GM12878 (cell line): ENCODE measurements around the gene IFNGR2. TPM values are rescaled to one million over a fixed set of nuclear protein-coding genes. Genes with fewer than 3 reads are reported as not detected.

Experiments used
- ATAC-seq: fragments of 200-7000 bp; cut with Tn5 transposase; 3 replicates; pipeline ENCODE4 v1.9.1; 2020; ENCODE audit warnings: mild to moderate bottlenecking, moderate library complexity
- BruUV-seq: library from RNA; stranded (reverse); fragments of 400-500 nt; replicated peaks from 2 replicates; lab custom pipeline; 2021; lab: Mats Ljungman, UMichigan
- CTCF ChIA-PET: fragments of 300-600 bp; sonication (Branson Sonifier 250); formaldehyde crosslinking; extraction: SDS; loops from one replicate; lab custom pipeline; 2021; ENCODE audit warnings: inconsistent platforms; lab: Yijun Ruan, JAX
- POLR2A ChIA-PET: fragments of 350-600 bp; formaldehyde crosslinking; extraction: SDS; loops from one replicate; lab custom pipeline; 2021; ENCODE audit warnings: inconsistent platforms; lab: Charles Lee
- RAD21 ChIA-PET: fragments of 300-600 bp; sonication (Branson Sonifier 250); formaldehyde crosslinking; loops from one replicate; lab custom pipeline; 2023; ENCODE audit warnings: antibody characterized with exemption; ENCODE audit not compliant: unreplicated experiment; lab: Charles Lee
- SMC1A ChIA-PET: fragments of 300-600 bp; sonication (Branson Sonifier 250); formaldehyde crosslinking; loops from one replicate; lab custom pipeline; 2023; ENCODE audit not compliant: unreplicated experiment, uncharacterized antibody; lab: Charles Lee
- DNase-seq: peaks from one replicate; pipeline ENCODE4 v3.0.0-alpha.2; 2011; ENCODE audit warnings: low read depth, low spot score
- FAIRE-seq: peaks from 3 replicates; lab custom pipeline; 2011; peaks lifted over from hg19 to GRCh38; lab: Jason Lieb, UNC
- H2AFZ ChIP-seq: 2 replicates; pipeline ENCODE4 v1.6.0; 2011; ENCODE audit warnings: low read depth, low read length, control low read depth; ENCODE audit not compliant: control insufficient read depth
- H3K27ac ChIP-seq: 2 replicates; pipeline ENCODE4 v1.5.1; 2011; ENCODE audit warnings: control low read depth; ENCODE audit not compliant: control insufficient read depth, insufficient read depth
- H3K27me3 ChIP-seq, 2 experiments: replicated peaks in 1 of 2; 2 replicates each; pipeline versions ENCODE4 v1.6.0 to v1.6.1; 2011; ENCODE audit warnings: low read length in 1 of 2; ENCODE audit not compliant: control insufficient read depth in 2 of 2, insufficient read depth in 2 of 2
- H3K36me3 ChIP-seq, 2 experiments: 2 replicates each; pipeline ENCODE4 v1.5.1; 2011; ENCODE audit warnings: low read length in 1 of 2; ENCODE audit not compliant: control insufficient read depth in 2 of 2, insufficient read depth in 2 of 2
- H3K4me1 ChIP-seq: 2 replicates; pipeline ENCODE4 v1.6.1; 2011; ENCODE audit warnings: mild to moderate bottlenecking, low read length, moderate library complexity, mixed read lengths; ENCODE audit not compliant: control insufficient read depth, insufficient read depth
- H3K4me2 ChIP-seq: 2 replicates; pipeline ENCODE4 v1.6.0; 2011; ENCODE audit warnings: control low read depth; ENCODE audit not compliant: control insufficient read depth, insufficient read depth
- H3K4me3 ChIP-seq: fragments of 200-600 bp; sonication (generic); 2 replicates; pipeline ENCODE4 v1.5.1; 2016
- H3K79me2 ChIP-seq: 2 replicates; pipeline ENCODE4 v1.6.0; 2011; ENCODE audit warnings: low read length; ENCODE audit not compliant: control insufficient read depth, insufficient read depth
- H3K9ac ChIP-seq: 2 replicates; pipeline ENCODE4 v1.8.0; 2011; ENCODE audit warnings: low read length, control low read depth, mixed read lengths; ENCODE audit not compliant: control insufficient read depth, insufficient read depth
- H3K9me3 ChIP-seq: replicated peaks from 3 replicates; pipeline ENCODE4 v1.5.1; 2011; ENCODE audit warnings: mild to moderate bottlenecking, low read length; ENCODE audit not compliant: control insufficient read depth, insufficient read depth
- H4K20me1 ChIP-seq: 2 replicates; pipeline ENCODE4 v1.6.0; 2011; ENCODE audit not compliant: control insufficient read depth, insufficient read depth
- CHD1 ChIP-seq: IDR thresholded peaks from 2 replicates; pipeline ENCODE4 v1.6.1; 2012; ENCODE audit warnings: low read depth, low read length, improper control_type of control experiment
- CHD2 ChIP-seq: IDR thresholded peaks from 2 replicates; pipeline ENCODE4 v1.6.1; 2011; ENCODE audit warnings: low read depth, low read length, improper control_type of control experiment, borderline replicate concordance
- KDM1A ChIP-seq: fragments of 200-600 bp; sonication (generic); IDR thresholded peaks from 2 replicates; pipeline ENCODE4 v1.6.1; 2016; ENCODE audit warnings: borderline replicate concordance
- MYC ChIP-seq: IDR thresholded peaks from 2 replicates; pipeline ENCODE4 v1.6.1; 2011; ENCODE audit warnings: mild to moderate bottlenecking, low read length, moderate library complexity, inconsistent platforms; ENCODE audit not compliant: insufficient read depth, insufficient replicate concordance, insufficient read length, severe bottlenecking
- RBBP5 ChIP-seq: fragments of 200-600 bp; sonication (generic); conservative IDR thresholded peaks from 2 replicates; pipeline ENCODE4 v1.6.1; 2016
- SMAD1 ChIP-seq: fragments of 450-650 bp; IDR thresholded peaks from 2 replicates; pipeline ENCODE4 v1.6.1; 2018; ENCODE audit warnings: mild to moderate bottlenecking, low read depth; ENCODE audit not compliant: partially characterized antibody
- SMARCA5 ChIP-seq: fragments of 450-650 bp; IDR thresholded peaks from 2 replicates; pipeline ENCODE4 v1.6.1; 2017; ENCODE audit warnings: mild to moderate bottlenecking
- ZSCAN29 ChIP-seq: fragments of 450-650 bp; IDR thresholded peaks from 2 replicates; pipeline ENCODE4 v1.6.1; 2017; ENCODE audit warnings: mild to moderate bottlenecking, moderate library complexity
- ZZZ3 ChIP-seq: IDR thresholded peaks from 2 replicates; pipeline ENCODE4 v1.6.1; 2011; ENCODE audit warnings: low read depth; ENCODE audit not compliant: control insufficient read depth, insufficient read length
- WGBS: methylation state at CpG from one replicate; pipeline ENCODE4 v1.1.6; 2016; ENCODE audit warnings: low lambda C conversion rate; ENCODE audit not compliant: insufficient replicate concordance, insufficient coverage; ENCODE audit errors: missing lambda C conversion rate; 5-methylcytosine and 5-hydroxymethylcytosine counted together
- in situ Hi-C: fragments of 300-500 bp; cut with MboI; formaldehyde crosslinking; loops from 9 replicates; pipeline ENCODE4 v1.14.3; 2018; ENCODE audit warnings: mixed read lengths
- intact Hi-C: fragments of 100-400 bp; cut with micrococcal nuclease; formaldehyde crosslinking; loops from one replicate; pipeline ENCODE4 v1.14.2; 2022; ENCODE audit not compliant: unreplicated experiment
- polyA plus RNA-seq, 11 experiments: library from polyadenylated mRNA; depleted of rRNA in 4 of 11; unstranded in 6 of 11; stranded (reverse) in 5 of 11; fragments of >200 nt; fragmentation: Nextera tagmentation in 4 of 11; fragmentation: Illumina TruSeq in 1 of 11; extraction: Ambion mirVana in 4 of 11; extraction: Trizol in 1 of 11; gene quantifications; 1 replicate in 1 of 11; 2 replicates in 10 of 11; pipeline versions ENCODE4 v1.2.1 to v1.2.3, GENCODE V29; 2011 to 2016; ENCODE audit warnings: inconsistent platforms in 2 of 11, missing spikeins in 2 of 11, low read depth in 1 of 11
- total RNA-seq, 4 experiments: library from RNA; depleted of rRNA in 3 of 4; stranded (reverse); fragments of >200 nt in 3 of 4; fragmentation: Illumina TruSeq in 1 of 4; extraction: Trizol in 1 of 4; gene quantifications; 2 replicates each; pipeline versions ENCODE4 v1.2.1 to v1.2.3, GENCODE V29; 2013 to 2021
- TF ChIP-seq, protein P1 (sequence below): fragments of 450-650 bp; IDR thresholded peaks from 2 replicates; pipeline ENCODE4 v1.6.1; 2017; ENCODE audit warnings: borderline replicate concordance

Gene IFNGR2
- total and polyA plus RNA-seq, 10 of the 15 experiments (the other 5 are each of a cell fraction or from before 2014, with no cell fraction given): 23.6 to 98.8 (median 77.0) TPM

DNA sequence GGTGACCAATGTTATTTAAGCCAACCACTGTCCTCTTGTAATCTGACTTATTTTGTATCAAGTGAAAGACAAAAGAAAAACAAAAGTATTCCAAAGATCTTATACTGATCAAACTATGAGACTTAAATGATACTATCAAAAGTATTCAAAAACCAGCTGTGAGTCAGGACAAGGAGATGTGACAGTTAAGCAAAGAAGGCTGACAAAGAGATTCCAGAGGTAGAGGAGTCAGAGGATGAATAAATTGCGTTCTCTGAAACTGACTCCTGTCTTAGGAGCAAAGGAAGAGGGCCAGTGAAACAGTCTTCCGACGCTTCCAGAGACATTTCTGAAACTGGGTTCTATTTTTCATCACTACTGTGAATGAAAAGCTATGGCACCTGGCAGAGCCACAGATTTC is 55.6 kb downstream of the IFNGR2 start:
- in situ Hi-C loops: no loop called here
- 98% methylated on average over 3 of the region's 3 CpGs for WGBS
- Histone ChIP-seq H2AFZ (no peak overlapping the region), H3K27me3 (no peaks in the 10 kb centered on the region), H3K36me3 (peaks cover 0 to 10% of the 10 kb centered on the region in 2 experiments; a peak in 3 of 4 replicates), H3K79me2 (no peaks in the 10 kb centered on the region), H3K4me3 (no peak overlapping the region), H3K4me2 (no peak overlapping the region), H3K4me1 (no peaks in the 10 kb centered on the region), H3K27ac (no peak overlapping the region), H3K9ac (no peak overlapping the region), H3K9me3 (no peaks in the 10 kb centered on the region), H4K20me1 (no peaks in the 10 kb centered on the region)
- ATAC-seq: no peak
- BruUV-seq: no TSS peak
- intact Hi-C loops: no loop called here
- TF ChIP-seq, protein P1, sequence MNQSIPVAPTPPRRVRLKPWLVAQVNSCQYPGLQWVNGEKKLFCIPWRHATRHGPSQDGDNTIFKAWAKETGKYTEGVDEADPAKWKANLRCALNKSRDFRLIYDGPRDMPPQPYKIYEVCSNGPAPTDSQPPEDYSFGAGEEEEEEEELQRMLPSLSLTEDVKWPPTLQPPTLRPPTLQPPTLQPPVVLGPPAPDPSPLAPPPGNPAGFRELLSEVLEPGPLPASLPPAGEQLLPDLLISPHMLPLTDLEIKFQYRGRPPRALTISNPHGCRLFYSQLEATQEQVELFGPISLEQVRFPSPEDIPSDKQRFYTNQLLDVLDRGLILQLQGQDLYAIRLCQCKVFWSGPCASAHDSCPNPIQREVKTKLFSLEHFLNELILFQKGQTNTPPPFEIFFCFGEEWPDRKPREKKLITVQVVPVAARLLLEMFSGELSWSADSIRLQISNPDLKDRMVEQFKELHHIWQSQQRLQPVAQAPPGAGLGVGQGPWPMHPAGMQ: no peak
- TF ChIP-seq SMARCA5: no peak
- TF ChIP-seq ZSCAN29: no peak
- no peak for TF ChIP-seq MYC
- TF ChIP-seq CHD1: no peak
- no peak for TF ChIP-seq SMAD1
- TF ChIP-seq KDM1A: no peak
- no peak for TF ChIP-seq CHD2
- no peak for TF ChIP-seq RBBP5
- no peak for TF ChIP-seq ZZZ3
- ChIA-PET POLR2A (interaction anchor here (0.5 kb wide), 1 partner anchor 145 kb away, joined by 4 read pairs; no protein-coding TSS in a partner anchor), CTCF (interaction anchor here (1.1 to 1.4 kb wide), 2 partner anchors 14 to 261 kb away, joined by 4 to 7 read pairs; no protein-coding TSS in a partner anchor), RAD21 (no interaction called here), SMC1A (interaction anchor here (1.1 to 1.4 kb wide), 2 partner anchors 17 to 99 kb away, joined by 3 to 4 read pairs; no protein-coding TSS in a partner anchor)
- DNase-seq: no peak
- no peak for FAIRE-seq
